Kidney (tissue), 14 donors: Measurements from ENCODE around the gene OR11G2. TPM values are rescaled to one million over a fixed set of nuclear protein-coding genes. Genes with fewer than 3 reads are reported as not detected.

Experiments used
- DNase-seq, 5 donors: peaks; one replicate each; pipeline ENCODE4 v3.0.0-alpha.2; 2013 to 2020
- FAIRE-seq: peaks from 2 replicates; lab custom pipeline; 2012; peaks lifted over from hg19 to GRCh38; lab: Jason Lieb, UNC
- H3K27ac ChIP-seq, 2 donors: one replicate each; pipeline ENCODE4 v1.7.0; 2013; ENCODE audit warnings: low read depth in 2 of 2, low read length in 2 of 2, inconsistent platforms in 1 of 2
- H3K27me3 ChIP-seq: one replicate; pipeline ENCODE4 v1.7.1; 2013; ENCODE audit warnings: low read length, inconsistent platforms; ENCODE audit not compliant: control insufficient read depth, insufficient read depth
- H3K36me3 ChIP-seq, 3 donors: one replicate each; pipeline versions ENCODE4 v1.7.0 to v1.7.1; 2013; ENCODE audit warnings: low read length in 3 of 3, control low read depth in 1 of 3, inconsistent platforms in 1 of 3; ENCODE audit not compliant: insufficient read depth in 3 of 3, control insufficient read depth in 2 of 3
- H3K4me1 ChIP-seq, 3 donors: one replicate each; pipeline versions ENCODE4 v1.7.0 to v1.7.1; 2013; ENCODE audit warnings: low read length in 3 of 3, inconsistent platforms in 1 of 3, low read depth in 1 of 3; ENCODE audit not compliant: control insufficient read depth in 2 of 3, insufficient read depth in 2 of 3
- H3K4me3 ChIP-seq, 3 donors: one replicate each; pipeline versions ENCODE4 v1.7.0 to v1.8.1; 2013; ENCODE audit warnings: low read length in 3 of 3, control low read depth in 1 of 3, inconsistent platforms in 1 of 3
- H3K9ac ChIP-seq, 3 donors: one replicate each; pipeline versions ENCODE4 v1.7.0 to v1.7.1; 2013; ENCODE audit warnings: low read length in 3 of 3, control low read depth in 1 of 3, inconsistent platforms in 1 of 3
- H3K9me3 ChIP-seq, 3 donors: one replicate each; pipeline versions ENCODE4 v1.7.0 to v1.7.1; 2013; ENCODE audit warnings: low read length in 3 of 3, control low read depth in 1 of 3, inconsistent platforms in 1 of 3; ENCODE audit not compliant: control insufficient read depth in 2 of 3, insufficient read depth in 1 of 3
- intact Hi-C: fragments of 100-400 bp; cut with DNase I; formaldehyde crosslinking; loops from one replicate; pipeline ENCODE4 v1.11.1; 2022
- polyA plus RNA-seq: library from polyadenylated mRNA; stranded (reverse); fragments of 350-450 nt; fragmentation: Illumina TruSeq; extraction: RNeasy Lipid Tissue Mini Kit (QIAGEN cat#74804); gene quantifications from one replicate; pipeline ENCODE4 v1.2.3, GENCODE V29; 2014; ENCODE audit warnings: low read depth, low replicate concordance; ENCODE audit not compliant: insufficient read depth
- total RNA-seq: library from RNA; stranded (reverse); fragmentation: NEBNext Ultra II Directional; extraction: Animal tissue kit (Norgen Biotek cat#: 25700); gene quantifications from one replicate; pipeline ENCODE4 v1.2.1, GENCODE V29; 2021
- TF ChIP-seq, protein P1 (sequence below): IDR thresholded peaks from 3 replicates; pipeline ENCODE4 v1.5.1; 2012; ENCODE audit warnings: mild to moderate bottlenecking, moderate library complexity, borderline replicate concordance; ENCODE audit not compliant: insufficient read depth; ENCODE audit errors: extremely low read depth
- donor health status: control.
- donor health status: control.
- donor health status: control.
- donor health status: control.
- donor health status: control.
- donor health status: DM: yes; HTN: yes; CAD: no.
- donor health status: Normal renal cell carcinoma (clear cell type).

OR11G2 gene
- total and polyA plus RNA-seq, 2 donors from 2014 or later = not detected

DNA sequence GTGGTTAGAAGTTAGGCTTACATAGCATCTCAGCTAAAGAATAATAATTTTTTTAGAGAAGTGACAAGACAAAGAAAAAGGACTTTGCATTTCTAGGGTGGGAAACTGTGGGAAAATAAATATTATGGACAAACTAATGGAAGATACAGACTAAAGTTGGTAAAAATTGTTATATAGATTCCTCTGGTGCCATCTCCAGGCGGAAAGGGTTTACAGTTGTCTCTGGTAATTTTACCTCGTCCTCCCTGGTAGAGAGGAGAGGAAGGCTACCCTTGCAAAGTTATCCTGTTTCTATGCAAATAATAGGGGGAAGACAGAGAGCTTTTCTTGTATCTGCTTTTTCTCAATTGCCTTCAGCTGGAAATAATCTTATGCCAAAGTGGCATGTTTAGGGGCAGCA lies 5.2 kb downstream of the OR11G2 start:
- intact Hi-C loops = no loop called here
- DNase-seq (no peak), FAIRE-seq (no peak)
- no peak overlapping the region for H3K4me3 ChIP-seq
- no peak overlapping the region for H3K9ac ChIP-seq
- no peaks in the 10 kb centered on the region for H3K9me3 ChIP-seq
- TF ChIP-seq, protein P1, sequence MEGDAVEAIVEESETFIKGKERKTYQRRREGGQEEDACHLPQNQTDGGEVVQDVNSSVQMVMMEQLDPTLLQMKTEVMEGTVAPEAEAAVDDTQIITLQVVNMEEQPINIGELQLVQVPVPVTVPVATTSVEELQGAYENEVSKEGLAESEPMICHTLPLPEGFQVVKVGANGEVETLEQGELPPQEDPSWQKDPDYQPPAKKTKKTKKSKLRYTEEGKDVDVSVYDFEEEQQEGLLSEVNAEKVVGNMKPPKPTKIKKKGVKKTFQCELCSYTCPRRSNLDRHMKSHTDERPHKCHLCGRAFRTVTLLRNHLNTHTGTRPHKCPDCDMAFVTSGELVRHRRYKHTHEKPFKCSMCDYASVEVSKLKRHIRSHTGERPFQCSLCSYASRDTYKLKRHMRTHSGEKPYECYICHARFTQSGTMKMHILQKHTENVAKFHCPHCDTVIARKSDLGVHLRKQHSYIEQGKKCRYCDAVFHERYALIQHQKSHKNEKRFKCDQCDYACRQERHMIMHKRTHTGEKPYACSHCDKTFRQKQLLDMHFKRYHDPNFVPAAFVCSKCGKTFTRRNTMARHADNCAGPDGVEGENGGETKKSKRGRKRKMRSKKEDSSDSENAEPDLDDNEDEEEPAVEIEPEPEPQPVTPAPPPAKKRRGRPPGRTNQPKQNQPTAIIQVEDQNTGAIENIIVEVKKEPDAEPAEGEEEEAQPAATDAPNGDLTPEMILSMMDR = no peak
- H3K4me1 ChIP-seq = no peaks in the 10 kb centered on the region
- no peaks in the 10 kb centered on the region for H3K36me3 ChIP-seq
- H3K27ac ChIP-seq = no peak overlapping the region
- no peaks in the 10 kb centered on the region for H3K27me3 ChIP-seq

DNA sequence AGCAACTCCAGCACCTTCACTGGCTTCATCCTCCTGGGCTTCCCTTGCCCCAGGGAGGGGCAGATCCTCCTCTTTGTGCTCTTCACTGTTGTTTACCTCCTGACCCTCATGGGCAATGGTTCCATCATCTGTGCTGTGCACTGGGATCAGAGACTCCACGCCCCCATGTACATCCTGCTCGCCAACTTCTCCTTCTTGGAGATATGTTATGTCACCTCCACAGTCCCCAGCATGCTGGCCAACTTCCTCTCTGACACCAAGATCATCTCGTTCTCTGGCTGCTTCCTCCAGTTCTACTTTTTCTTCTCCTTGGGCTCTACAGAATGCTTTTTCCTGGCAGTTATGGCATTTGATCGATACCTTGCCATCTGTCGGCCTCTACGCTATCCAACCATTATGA lies 6.8 kb downstream of the OR11G2 start:
- no peaks in the 10 kb centered on the region for H3K4me1 ChIP-seq
- no peak overlapping the region for H3K9ac ChIP-seq
- DNase-seq (no peak), FAIRE-seq (no peak)
- intact Hi-C loops = no loop called here
- no peak overlapping the region for H3K27ac ChIP-seq
- H3K9me3 ChIP-seq = no peaks in the 10 kb centered on the region
- H3K27me3 ChIP-seq = no peaks in the 10 kb centered on the region
- H3K4me3 ChIP-seq = no peak overlapping the region
- no peaks in the 10 kb centered on the region for H3K36me3 ChIP-seq
- TF ChIP-seq, protein P1 = no peak

DNA sequence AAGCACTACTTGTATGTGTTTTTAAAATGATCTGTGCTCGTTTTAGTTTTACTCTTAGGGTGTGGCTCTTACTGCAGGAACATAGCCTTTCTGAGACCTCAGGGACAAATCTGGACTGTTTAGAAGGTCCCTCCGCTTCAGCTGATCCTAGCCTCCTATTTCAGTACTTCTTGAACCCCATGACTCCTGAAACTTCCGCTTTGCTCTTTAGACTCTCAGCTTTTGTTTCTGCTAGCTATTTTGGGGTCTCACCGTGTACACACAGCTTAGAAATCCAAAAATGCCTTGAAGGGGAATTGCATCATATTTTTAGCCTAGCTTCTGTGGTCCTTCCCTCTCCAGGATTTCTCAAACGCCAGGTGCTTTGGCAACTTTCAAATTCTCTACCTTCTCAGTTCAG lies 8.3 kb downstream of the OR11G2 start:
- TF ChIP-seq, protein P1 = no peak
- no peaks in the 10 kb centered on the region for H3K9me3 ChIP-seq
- no peaks in the 10 kb centered on the region for H3K4me1 ChIP-seq
- H3K4me3 ChIP-seq = no peak overlapping the region
- intact Hi-C loops = no loop called here
- FAIRE-seq (no peak), DNase-seq (no peak)
- no peaks in the 10 kb centered on the region for H3K27me3 ChIP-seq
- H3K9ac ChIP-seq = no peak overlapping the region
- H3K36me3 ChIP-seq = no peaks in the 10 kb centered on the region
- no peak overlapping the region for H3K27ac ChIP-seq

DNA sequence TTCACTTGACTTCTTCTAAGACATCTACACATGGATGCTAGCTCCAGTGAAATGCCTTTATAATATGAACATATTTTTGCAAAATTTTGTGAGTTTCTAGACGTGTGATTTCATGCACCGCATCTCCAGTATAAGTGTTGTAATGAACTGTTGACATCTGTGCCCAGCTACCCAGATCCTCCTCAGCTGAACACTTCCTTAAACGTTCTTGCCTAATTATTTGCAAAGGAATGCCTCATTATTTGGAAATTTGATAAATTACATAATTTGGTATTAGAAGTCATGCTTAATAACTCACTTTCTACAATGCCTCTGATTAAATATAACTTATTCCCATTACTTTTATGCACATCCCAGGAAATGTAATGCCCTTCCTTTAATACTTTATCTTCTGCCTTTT lies 14.0 kb downstream of the OR11G2 start:
- H3K27ac ChIP-seq = no peak overlapping the region
- no peaks in the 10 kb centered on the region for H3K9me3 ChIP-seq
- no peaks in the 10 kb centered on the region for H3K27me3 ChIP-seq
- no peaks in the 10 kb centered on the region for H3K4me1 ChIP-seq
- FAIRE-seq (no peak), DNase-seq (no peak)
- TF ChIP-seq, protein P1 = no peak
- no peaks in the 10 kb centered on the region for H3K36me3 ChIP-seq
- intact Hi-C loops = no loop called here
- H3K4me3 ChIP-seq = no peak overlapping the region
- H3K9ac ChIP-seq = no peak overlapping the region
